Measurements from ENCODE around the gene KATNB1. TPM values are rescaled to one million over a fixed set of nuclear protein-coding genes. Genes with fewer than 3 reads are reported as not detected.

The KATNB1 gene
- polyA plus RNA-seq, 2 of the 4 experiments (the other 2 are of a cell fraction), result 21.0 to 21.1 TPM

GRCh38 chr16:57764341-57765159 is 29.0 kb downstream of the KATNB1 start:
- Histone ChIP-seq H3K4me3 (0 out of 3 replicates have a peak overlapping the region, but pooled peaks have one; percentile 15), H3K4me2 (peak overlapping the region; percentile 79), H3K27ac (peak overlapping the region; percentile 91 to 92), H3K4me1 (peaks cover 69% of the 10 kb centered on the region), H3K9me3 (no peaks in the 10 kb centered on the region)
- 2% methylated on average over 6 of the region's 6 CpGs for WGBS (ENCODE audit: missing lambda C conversion rate)
- DNase-seq (ENCODE audit: low read depth in 1 of 2, low spot score in 1 of 2) (peak; percentile 86 to 98), ATAC-seq (peak; percentile 55 to 87), FAIRE-seq (peak; percentile 79)
- TF ChIP-seq HOXB5 (CRISPR knock-in tag; IDR thresholded peaks at IDR 0.05), result 0 out of 2 replicates have a peak, but pooled peaks have one; percentile 25
- TF ChIP-seq, protein P1, sequence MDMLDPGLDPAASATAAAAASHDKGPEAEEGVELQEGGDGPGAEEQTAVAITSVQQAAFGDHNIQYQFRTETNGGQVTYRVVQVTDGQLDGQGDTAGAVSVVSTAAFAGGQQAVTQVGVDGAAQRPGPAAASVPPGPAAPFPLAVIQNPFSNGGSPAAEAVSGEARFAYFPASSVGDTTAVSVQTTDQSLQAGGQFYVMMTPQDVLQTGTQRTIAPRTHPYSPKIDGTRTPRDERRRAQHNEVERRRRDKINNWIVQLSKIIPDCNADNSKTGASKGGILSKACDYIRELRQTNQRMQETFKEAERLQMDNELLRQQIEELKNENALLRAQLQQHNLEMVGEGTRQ (IDR thresholded peaks at IDR 0.05), result 0 out of 2 replicates have a peak, but pooled peaks have one; percentile 27
- no peak for TF ChIP-seq CHD2 (IDR thresholded peaks at IDR 0.05; ENCODE audit: low read length, partially characterized antibody)
- TF ChIP-seq JUNB (IDR thresholded peaks at IDR 0.05), result peak; percentile 53
- TF ChIP-seq, protein P2, sequence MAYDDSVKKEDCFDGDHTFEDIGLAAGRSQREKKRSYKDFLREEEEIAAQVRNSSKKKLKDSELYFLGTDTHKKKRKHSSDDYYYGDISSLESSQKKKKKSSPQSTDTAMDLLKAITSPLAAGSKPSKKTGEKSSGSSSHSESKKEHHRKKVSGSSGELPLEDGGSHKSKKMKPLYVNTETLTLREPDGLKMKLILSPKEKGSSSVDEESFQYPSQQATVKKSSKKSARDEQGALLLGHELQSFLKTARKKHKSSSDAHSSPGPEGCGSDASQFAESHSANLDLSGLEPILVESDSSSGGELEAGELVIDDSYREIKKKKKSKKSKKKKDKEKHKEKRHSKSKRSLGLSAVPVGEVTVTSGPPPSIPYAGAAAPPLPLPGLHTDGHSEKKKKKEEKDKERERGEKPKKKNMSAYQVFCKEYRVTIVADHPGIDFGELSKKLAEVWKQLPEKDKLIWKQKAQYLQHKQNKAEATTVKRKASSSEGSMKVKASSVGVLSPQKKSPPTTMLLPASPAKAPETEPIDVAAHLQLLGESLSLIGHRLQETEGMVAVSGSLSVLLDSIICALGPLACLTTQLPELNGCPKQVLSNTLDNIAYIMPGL (CRISPR knock-in tag; IDR thresholded peaks at IDR 0.05; ENCODE audit: borderline replicate concordance), result no peak
- no peak for TF ChIP-seq ZNF302 (CRISPR knock-in tag; IDR thresholded peaks at IDR 0.05)
- 0 out of 2 replicates have a peak, but pooled peaks have one; percentile 16 for TF ChIP-seq GATA3 (IDR thresholded peaks at IDR 0.05; ENCODE audit: borderline replicate concordance)
- TF ChIP-seq CHD4 (IDR thresholded peaks at IDR 0.05; ENCODE audit: borderline replicate concordance), result no peak
- TF ChIP-seq HOXA7 (CRISPR knock-in tag; IDR thresholded peaks at IDR 0.05), result peak; percentile 58; the same call in 1 of the 2 replicates
- no peak for TF ChIP-seq MAFK (IDR thresholded peaks at IDR 0.05; ENCODE audit: partially characterized antibody)
- TF ChIP-seq RARB (CRISPR knock-in tag; IDR thresholded peaks at IDR 0.05), result no peak
- TF ChIP-seq ATOH8 (CRISPR knock-in tag; IDR thresholded peaks at IDR 0.05; ENCODE audit: low read depth), result peak; percentile 39; the same call in 1 of the 2 replicates
- TF ChIP-seq JUN (IDR thresholded peaks at IDR 0.05), result peak in 1 of 2 experiments; percentile 69; a peak in 3 of 5 replicates
- TF ChIP-seq KDM5A (IDR thresholded peaks at IDR 0.05), result no peak
- peak; percentile 77 for TF ChIP-seq FOSL2 (IDR thresholded peaks at IDR 0.05)
- TF ChIP-seq FOSL2 (CRISPR knock-in tag; IDR thresholded peaks at IDR 0.05), result peak; percentile 84
- TF ChIP-seq TP53 (CRISPR knock-in tag; IDR thresholded peaks at IDR 0.05), result peak; percentile 60; the same call in 1 of the 2 replicates
- TF ChIP-seq EP300 (IDR thresholded peaks at IDR 0.05), result 0 out of 5 replicates have a peak, but pooled peaks of 1 of the 2 experiments have one; percentile 15
- TF ChIP-seq HOXB13 (CRISPR knock-in tag; IDR thresholded peaks at IDR 0.05; ENCODE audit: low read depth), result no peak
- TF ChIP-seq, protein P3, sequence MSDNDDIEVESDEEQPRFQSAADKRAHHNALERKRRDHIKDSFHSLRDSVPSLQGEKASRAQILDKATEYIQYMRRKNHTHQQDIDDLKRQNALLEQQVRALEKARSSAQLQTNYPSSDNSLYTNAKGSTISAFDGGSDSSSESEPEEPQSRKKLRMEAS (IDR thresholded peaks at IDR 0.05), result peak; percentile 86
- POLR2A ChIA-PET, result interaction anchor here (0.5 to 1.1 kb wide), 2 partner anchors 9 to 175 kb away, joined by 4 to 9 read pairs; no protein-coding TSS in a partner anchor
- CTCF ChIA-PET, result interaction anchor here (0.9 to 9.7 kb wide), 4 partner anchors 5 to 188 kb away, joined by 3 to 96 read pairs (median 4); no protein-coding TSS in a partner anchor

- TF ChIP-seq JUN (IDR thresholded peaks at IDR 0.05) (peak in 1 of 2 experiments; percentile 0; a peak in 1 of 5 replicates), KDM1A (IDR thresholded peaks at IDR 0.05; ENCODE audit: low read depth) (no peak)
- ChIA-PET POLR2A (no interaction called here), CTCF (interaction anchor here (0.6 to 9.7 kb wide), 4 partner anchors 6 to 301 kb away, joined by 3 to 96 read pairs (median 6); partner anchors contain the start of gene KIFC3)
- FAIRE-seq, result no peak
- Histone ChIP-seq H3K4me1 (peaks cover 62% of the 10 kb centered on the region), H3K9me3 (no peaks in the 10 kb centered on the region), H3K27ac (peak overlapping the region; percentile 91 to 92; a peak in 5 of 6 replicates), H3K4me2 (peak overlapping the region; percentile 79), H3K4me3 (no peak overlapping the region)
- no peak for DNase-seq (ENCODE audit: low read depth in 1 of 2, low spot score in 1 of 2)
- no peak for ATAC-seq
- 81% methylated on average over 16 of the region's 17 CpGs for WGBS (ENCODE audit: missing lambda C conversion rate)
Measured at GRCh38 chr16:57765160-57765728, 29.7 kb downstream of the KATNB1 start.

Measured in A549 (cell line).